ENCODE results near the gene HEYL. TPM values are rescaled to one million over a fixed set of nuclear protein-coding genes. Genes with fewer than 3 reads are reported as not detected.

Gene HEYL
- total RNA-seq, 4 donors from 2014 or later = 0.78 to 3.3 (median 2.4) TPM

- intact Hi-C loops (cut with DNase I; ENCODE audit: low total_unique reads) (no loop called here), in situ Hi-C loops (cut with MboI; ENCODE audit: low sequenced_read_pairs in 4 of 4) (no loop called here)
- peak in 1 of 2 donors; percentile 84 for DNase-seq
- H3K27me3 ChIP-seq = no peaks in the 10 kb centered on the region
- TF ChIP-seq POLR2A (IDR thresholded peaks at IDR 0.05) = no peak
- H3K4me3 ChIP-seq = no peak overlapping the region
- peak; percentile 11 to 31 for ATAC-seq
- H3K27ac ChIP-seq = peak overlapping the region; percentile 93 to 97 (median 96)
- peaks cover 54 to 61% of the 10 kb centered on the region in 2 donors for H3K4me1 ChIP-seq
- H3K36me3 ChIP-seq = no peaks in the 10 kb centered on the region
- no peaks in the 10 kb centered on the region for H3K9me3 ChIP-seq
These were observed 28.7 kb upstream of the HEYL start for GRCh38 chr1:39668111-39668510.

DNA sequence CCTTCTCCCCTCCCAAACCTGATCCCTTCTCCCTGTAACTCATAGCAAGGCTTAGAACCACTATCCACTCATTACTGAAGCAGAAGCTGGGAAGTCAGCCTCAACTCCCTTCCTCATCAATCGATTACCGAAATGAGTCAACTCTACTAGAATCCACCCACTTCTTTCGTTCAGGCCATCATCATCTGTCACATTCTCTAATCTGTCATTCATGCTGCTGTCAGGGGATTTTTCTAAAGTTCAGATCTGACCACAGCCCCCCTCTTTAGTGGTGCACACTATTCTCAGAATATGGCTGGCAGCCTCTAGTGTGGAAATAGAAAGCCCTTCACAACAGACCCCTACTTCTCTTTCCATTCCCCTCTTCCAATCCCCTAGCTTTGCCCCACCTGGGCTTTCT is 27.3 kb upstream of the HEYL start:
- H3K4me3 ChIP-seq = no peak overlapping the region
- no peaks in the 10 kb centered on the region for H3K27me3 ChIP-seq
- TF ChIP-seq CTCF (IDR thresholded peaks at IDR 0.05 in 4 of 5, conservative IDR thresholded peaks at IDR 0.05 in 1 of 5) = no peak
- TF ChIP-seq POLR2A (IDR thresholded peaks at IDR 0.05) = no peak
- DNase-seq (no peak), ATAC-seq (no peak)
- H3K4me1 ChIP-seq = peaks cover 43 to 54% of the 10 kb centered on the region in 2 donors
- H3K27ac ChIP-seq = peak overlapping the region in 1 of 4 donors; percentile 93
- H3K9me3 ChIP-seq = no peaks in the 10 kb centered on the region
- in situ Hi-C loops (cut with MboI; ENCODE audit: low sequenced_read_pairs in 4 of 4) (no loop called here), intact Hi-C loops (cut with DNase I; ENCODE audit: low total_unique reads) (no loop called here)
- peaks cover 0 to 9% of the 10 kb centered on the region in 2 donors for H3K36me3 ChIP-seq

- Histone ChIP-seq H3K27me3 (no peaks in the 10 kb centered on the region), H3K36me3 (peaks cover 0 to 30% of the 10 kb centered on the region in 2 donors), H3K4me1 (peaks cover 16 to 24% of the 10 kb centered on the region in 2 donors), H3K4me3 (no peak overlapping the region), H3K9me3 (no peaks in the 10 kb centered on the region), H3K27ac (peak overlapping the region in 3 of 4 donors; percentile 4 to 46 (median 38))
- in situ Hi-C loops (cut with MboI; ENCODE audit: low sequenced_read_pairs in 4 of 4) (no loop called here), intact Hi-C loops (cut with DNase I; ENCODE audit: low total_unique reads) (no loop called here)
- ATAC-seq = no peak
- TF ChIP-seq POLR2A (IDR thresholded peaks at IDR 0.05) (no peak), CTCF (IDR thresholded peaks at IDR 0.05 in 4 of 5, conservative IDR thresholded peaks at IDR 0.05 in 1 of 5) (no peak)
- DNase-seq = no peak
These were observed 24.1 kb upstream of the HEYL start for GRCh38 chr1:39663559-39663958.

- Histone ChIP-seq H3K4me3 (no peak overlapping the region), H3K4me1 (peaks cover 9 to 17% of the 10 kb centered on the region in 2 donors), H3K27ac (peak overlapping the region; percentile 4 to 47 (median 42)), H3K36me3 (peaks cover 0 to 30% of the 10 kb centered on the region in 2 donors), H3K27me3 (no peaks in the 10 kb centered on the region), H3K9me3 (no peaks in the 10 kb centered on the region)
- no peak for DNase-seq
- ATAC-seq = no peak
- TF ChIP-seq CTCF (IDR thresholded peaks at IDR 0.05 in 4 of 5, conservative IDR thresholded peaks at IDR 0.05 in 1 of 5) (no peak), POLR2A (IDR thresholded peaks at IDR 0.05) (no peak)
- in situ Hi-C loops (cut with MboI; ENCODE audit: low sequenced_read_pairs in 4 of 4) (no loop called here), intact Hi-C loops (cut with DNase I; ENCODE audit: low total_unique reads) (no loop called here)
These were observed 23.4 kb upstream of the HEYL start for GRCh38 chr1:39662861-39663260.

DNA sequence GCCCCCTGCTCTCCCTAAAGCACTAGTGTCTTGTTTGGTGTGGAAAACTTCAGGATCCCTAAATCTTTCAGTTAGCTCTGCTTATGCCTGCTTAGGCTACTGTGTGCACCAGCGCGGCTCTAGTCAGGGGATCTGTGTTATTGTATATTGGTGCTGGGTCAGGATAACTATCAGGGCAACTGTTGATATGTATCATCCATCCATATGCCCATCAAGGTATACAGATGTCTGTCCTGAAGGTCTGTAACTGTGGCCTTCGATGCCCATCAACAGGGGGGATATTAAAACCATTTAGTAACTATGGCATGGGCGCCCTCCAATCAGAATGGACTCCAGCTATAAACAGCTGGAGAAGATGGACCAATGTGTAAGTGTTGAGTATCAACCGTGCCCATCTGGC is 20.1 kb upstream of the HEYL start:
- no peak for TF ChIP-seq POLR2A (IDR thresholded peaks at IDR 0.05)
- TF ChIP-seq CTCF (IDR thresholded peaks at IDR 0.05 in 4 of 5, conservative IDR thresholded peaks at IDR 0.05 in 1 of 5) = no peak
- no peak overlapping the region for H3K4me3 ChIP-seq
- ATAC-seq (no peak), DNase-seq (no peak)
- peaks cover 0 to 30% of the 10 kb centered on the region in 2 donors for H3K36me3 ChIP-seq
- no peaks in the 10 kb centered on the region for H3K27me3 ChIP-seq
- H3K9me3 ChIP-seq = no peaks in the 10 kb centered on the region
- no peak overlapping the region for H3K27ac ChIP-seq
- H3K4me1 ChIP-seq = peaks cover 4 to 12% of the 10 kb centered on the region in 2 donors
- intact Hi-C loops (cut with DNase I; ENCODE audit: low total_unique reads) (no loop called here), in situ Hi-C loops (cut with MboI; ENCODE audit: low sequenced_read_pairs in 4 of 4) (loop anchor here in 2 of 4 donors (10.0 kb wide), 1 partner anchor 55 kb away; no protein-coding TSS in a partner anchor)
